Measurements from ENCODE around the gene ABCB8.

DNA sequence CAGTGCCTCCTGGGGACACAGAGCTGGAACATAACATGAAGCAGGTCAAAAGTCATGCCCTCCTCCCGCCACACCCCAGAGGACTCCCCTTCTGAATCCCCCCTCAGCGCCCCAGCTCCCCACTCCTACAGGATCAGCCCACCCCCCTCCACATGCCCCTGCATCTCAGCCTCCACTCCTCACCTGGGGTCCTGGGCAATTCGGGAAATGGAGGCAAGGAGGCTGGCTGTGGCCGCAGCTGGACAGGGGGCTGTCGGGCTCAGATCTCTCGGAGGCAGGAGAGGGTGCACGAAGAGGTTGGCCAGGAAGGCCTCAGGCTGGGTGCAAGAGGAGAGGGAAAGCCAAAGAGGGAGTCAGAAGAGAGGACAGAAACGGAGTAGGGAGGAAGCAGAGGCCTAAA lies 11.7 kb upstream of the ABCB8 start:
- TF ChIP-seq GABPA (IDR thresholded peaks at IDR 0.05; ENCODE audit: low read depth) (no peak), ELF1 (IDR thresholded peaks at IDR 0.05) (no peak), POLR2AphosphoS5 (IDR thresholded peaks at IDR 0.05; ENCODE audit: low read depth, low read length) (no peak), NFIC (IDR thresholded peaks at IDR 0.05; ENCODE audit: borderline replicate concordance) (no peak), EP300 (IDR thresholded peaks at IDR 0.05; ENCODE audit: borderline replicate concordance in 1 of 2, low read depth in 1 of 2, low read length in 1 of 2) (no peak), RFX5 (IDR thresholded peaks at IDR 0.05; ENCODE audit: low read length) (no peak), RCOR1 (IDR thresholded peaks at IDR 0.05; ENCODE audit: low read length) (no peak), TEAD4 (IDR thresholded peaks at IDR 0.05; ENCODE audit: borderline replicate concordance, insufficient read depth) (no peak)
- TF ChIP-seq, protein P1, sequence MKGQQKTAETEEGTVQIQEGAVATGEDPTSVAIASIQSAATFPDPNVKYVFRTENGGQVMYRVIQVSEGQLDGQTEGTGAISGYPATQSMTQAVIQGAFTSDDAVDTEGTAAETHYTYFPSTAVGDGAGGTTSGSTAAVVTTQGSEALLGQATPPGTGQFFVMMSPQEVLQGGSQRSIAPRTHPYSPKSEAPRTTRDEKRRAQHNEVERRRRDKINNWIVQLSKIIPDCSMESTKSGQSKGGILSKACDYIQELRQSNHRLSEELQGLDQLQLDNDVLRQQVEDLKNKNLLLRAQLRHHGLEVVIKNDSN (IDR thresholded peaks at IDR 0.05; ENCODE audit: borderline replicate concordance, low read depth), result no peak
- TF ChIP-seq, protein P2, sequence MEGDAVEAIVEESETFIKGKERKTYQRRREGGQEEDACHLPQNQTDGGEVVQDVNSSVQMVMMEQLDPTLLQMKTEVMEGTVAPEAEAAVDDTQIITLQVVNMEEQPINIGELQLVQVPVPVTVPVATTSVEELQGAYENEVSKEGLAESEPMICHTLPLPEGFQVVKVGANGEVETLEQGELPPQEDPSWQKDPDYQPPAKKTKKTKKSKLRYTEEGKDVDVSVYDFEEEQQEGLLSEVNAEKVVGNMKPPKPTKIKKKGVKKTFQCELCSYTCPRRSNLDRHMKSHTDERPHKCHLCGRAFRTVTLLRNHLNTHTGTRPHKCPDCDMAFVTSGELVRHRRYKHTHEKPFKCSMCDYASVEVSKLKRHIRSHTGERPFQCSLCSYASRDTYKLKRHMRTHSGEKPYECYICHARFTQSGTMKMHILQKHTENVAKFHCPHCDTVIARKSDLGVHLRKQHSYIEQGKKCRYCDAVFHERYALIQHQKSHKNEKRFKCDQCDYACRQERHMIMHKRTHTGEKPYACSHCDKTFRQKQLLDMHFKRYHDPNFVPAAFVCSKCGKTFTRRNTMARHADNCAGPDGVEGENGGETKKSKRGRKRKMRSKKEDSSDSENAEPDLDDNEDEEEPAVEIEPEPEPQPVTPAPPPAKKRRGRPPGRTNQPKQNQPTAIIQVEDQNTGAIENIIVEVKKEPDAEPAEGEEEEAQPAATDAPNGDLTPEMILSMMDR (IDR thresholded peaks at IDR 0.05), result no peak
- TF ChIP-seq, protein P3, sequence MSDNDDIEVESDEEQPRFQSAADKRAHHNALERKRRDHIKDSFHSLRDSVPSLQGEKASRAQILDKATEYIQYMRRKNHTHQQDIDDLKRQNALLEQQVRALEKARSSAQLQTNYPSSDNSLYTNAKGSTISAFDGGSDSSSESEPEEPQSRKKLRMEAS (IDR thresholded peaks at IDR 0.05; ENCODE audit: low read depth), result no peak
- TF ChIP-seq, protein P4, sequence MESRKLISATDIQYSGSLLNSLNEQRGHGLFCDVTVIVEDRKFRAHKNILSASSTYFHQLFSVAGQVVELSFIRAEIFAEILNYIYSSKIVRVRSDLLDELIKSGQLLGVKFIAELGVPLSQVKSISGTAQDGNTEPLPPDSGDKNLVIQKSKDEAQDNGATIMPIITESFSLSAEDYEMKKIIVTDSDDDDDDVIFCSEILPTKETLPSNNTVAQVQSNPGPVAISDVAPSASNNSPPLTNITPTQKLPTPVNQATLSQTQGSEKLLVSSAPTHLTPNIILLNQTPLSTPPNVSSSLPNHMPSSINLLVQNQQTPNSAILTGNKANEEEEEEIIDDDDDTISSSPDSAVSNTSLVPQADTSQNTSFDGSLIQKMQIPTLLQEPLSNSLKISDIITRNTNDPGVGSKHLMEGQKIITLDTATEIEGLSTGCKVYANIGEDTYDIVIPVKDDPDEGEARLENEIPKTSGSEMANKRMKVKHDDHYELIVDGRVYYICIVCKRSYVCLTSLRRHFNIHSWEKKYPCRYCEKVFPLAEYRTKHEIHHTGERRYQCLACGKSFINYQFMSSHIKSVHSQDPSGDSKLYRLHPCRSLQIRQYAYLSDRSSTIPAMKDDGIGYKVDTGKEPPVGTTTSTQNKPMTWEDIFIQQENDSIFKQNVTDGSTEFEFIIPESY (IDR thresholded peaks at IDR 0.05; ENCODE audit: borderline replicate concordance, low read depth), result no peak

All from SK-N-SH (cell line).